GM21786 (cell line): ENCODE data around the gene FLOT1.

Experiments
- ATAC-seq: cut with Tn5 transposase; IDR thresholded peaks from one replicate; pipeline ENCODE4 v1.9.1; 2021; ENCODE audit not compliant: unreplicated experiment

FLOT1 gene, protein sequence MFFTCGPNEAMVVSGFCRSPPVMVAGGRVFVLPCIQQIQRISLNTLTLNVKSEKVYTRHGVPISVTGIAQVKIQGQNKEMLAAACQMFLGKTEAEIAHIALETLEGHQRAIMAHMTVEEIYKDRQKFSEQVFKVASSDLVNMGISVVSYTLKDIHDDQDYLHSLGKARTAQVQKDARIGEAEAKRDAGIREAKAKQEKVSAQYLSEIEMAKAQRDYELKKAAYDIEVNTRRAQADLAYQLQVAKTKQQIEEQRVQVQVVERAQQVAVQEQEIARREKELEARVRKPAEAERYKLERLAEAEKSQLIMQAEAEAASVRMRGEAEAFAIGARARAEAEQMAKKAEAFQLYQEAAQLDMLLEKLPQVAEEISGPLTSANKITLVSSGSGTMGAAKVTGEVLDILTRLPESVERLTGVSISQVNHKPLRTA

DNA sequence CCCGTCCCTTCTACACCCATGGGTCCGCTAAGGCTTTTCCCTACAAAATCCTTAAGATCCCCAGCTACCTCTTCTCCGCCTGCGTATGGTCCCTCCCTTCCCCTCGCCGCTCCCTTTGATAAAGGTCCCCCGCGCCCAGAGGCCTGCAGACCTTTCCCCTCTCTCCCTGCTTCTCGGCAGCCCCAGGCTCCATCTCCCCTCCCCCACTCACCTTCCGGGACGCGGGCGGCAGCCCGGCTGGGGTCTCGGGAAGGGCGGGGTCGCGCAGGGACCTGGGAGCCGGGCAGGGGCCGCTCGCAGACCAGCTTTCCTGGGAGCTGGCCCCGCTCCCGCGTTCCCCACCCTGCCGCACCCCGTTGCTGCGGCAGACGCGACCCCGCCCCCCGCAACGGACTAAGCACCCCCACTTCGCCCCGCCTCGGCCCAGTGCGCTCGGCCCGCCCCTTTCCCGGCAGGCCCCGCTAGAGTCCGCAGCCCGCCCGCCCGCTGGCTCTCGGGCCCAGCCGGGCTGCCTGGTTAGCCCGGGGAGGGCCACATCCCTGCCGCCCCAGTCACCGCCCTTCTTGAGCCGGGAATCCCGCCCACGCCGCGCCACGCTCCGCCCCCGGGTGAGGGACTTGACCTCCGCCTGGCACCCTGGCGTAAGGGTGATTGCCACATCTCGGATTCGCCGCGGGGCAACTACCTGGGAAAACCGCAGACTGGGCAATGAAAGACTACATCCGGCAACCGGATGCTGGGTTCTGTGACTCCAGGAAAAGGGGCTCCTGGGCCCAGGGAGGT lies at the start of gene FLOT1:
TSS of gene FLOT1 (minus strand) at position 372 of the 783 bp plus-strand sequence. CDS start 498 bp downstream, outside the sequence.
- ATAC-seq = peak; percentile 69

DNA sequence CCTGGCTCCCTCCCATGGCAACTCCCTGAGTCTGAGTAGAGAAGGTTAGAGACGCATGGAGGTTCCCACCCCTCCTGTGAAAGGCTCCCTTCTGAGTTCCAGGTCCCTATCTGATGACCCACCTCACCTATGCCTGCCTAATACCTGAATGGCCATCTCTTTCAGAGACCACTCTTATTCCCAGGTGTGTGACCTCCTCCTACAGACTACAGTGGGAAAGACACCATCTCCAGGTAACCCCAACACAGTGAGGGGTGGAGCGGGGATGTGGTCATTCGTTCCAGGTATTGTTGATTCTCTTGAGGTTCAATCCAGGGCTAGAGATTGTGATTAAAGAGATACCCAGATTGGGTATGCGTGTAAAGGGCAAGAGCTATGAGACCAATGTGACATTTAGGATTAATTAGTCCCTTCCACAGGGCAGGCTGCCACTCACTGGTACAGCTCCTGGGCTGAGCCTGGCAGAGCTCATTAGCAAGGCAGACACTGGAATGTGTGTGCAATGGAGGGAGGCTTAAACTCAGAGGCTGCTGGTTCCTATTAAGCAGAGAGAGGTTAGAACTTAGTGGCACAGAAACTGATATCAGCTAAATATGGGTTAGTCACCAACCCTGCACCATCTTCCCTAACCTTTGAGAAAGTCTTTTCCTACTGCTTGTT lies 48.4 kb upstream of the FLOT1 start:
- no peak for ATAC-seq

DNA sequence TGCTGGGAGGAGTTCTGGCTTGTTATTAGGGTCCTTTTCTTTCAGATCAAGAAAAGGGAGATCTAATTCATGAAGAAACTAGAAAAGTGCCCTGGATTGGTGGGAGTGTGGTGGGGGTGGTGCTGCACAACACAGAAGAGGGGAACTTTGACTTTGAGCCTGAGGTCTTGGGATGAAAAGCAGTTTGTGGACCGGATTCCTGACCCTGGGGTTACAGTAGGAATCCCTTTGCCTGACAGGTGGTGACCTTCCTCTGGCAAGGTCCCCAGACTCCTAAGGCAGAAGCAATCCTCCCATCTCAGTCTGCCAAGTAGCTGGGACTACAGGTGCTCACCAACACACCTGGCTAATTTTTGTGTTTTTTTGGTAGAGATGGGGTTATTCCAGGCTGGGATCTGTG lies 47.1 kb upstream of the FLOT1 start:
- no peak for ATAC-seq

DNA sequence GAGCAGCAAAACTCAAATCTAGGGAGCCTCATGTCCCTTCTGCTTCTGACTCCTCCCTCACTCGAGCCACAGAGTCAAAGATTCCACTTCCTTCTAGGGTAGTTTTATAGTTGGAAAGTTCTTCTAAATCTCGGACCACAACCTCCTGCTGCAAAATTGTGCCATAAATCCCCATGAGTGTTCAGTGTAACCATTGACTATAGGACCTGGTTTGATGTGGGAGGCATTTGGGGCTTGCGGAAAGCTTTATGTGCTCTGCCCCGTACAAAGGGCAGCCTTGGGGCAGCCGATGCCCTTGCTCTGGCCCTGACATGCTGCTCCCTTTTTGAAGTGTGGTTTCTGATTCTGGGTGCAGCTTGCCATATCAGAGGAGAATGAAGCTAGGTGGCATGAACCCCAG lies 45.5 kb upstream of the FLOT1 start:
- ATAC-seq = no peak

DNA sequence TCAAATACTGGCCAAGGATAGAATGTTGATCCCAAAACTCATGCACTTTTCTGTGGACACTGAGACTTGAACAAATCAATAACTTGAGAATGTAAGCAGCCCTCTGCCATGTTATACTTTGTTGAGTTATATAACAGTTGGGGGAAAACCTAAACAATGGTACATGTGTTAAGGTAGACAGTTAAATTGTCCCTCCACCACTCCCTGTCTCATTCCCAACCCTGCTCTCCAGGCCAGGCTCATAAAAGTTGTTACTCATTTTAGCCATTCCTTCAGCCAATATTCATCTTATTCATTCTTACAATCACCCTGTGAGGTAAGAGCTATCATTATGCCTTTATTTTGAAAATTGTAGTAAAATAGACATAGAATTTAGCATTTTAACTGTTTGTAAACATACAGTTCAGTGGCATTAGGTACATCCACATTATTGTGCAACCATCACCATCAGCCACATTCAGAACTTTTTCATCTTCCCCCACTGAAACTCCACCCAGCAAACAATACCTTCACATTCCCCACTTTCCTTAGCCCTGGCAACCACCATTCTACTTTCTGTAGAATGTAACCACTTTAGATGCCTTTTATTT lies 40.0 kb upstream of the FLOT1 start:
- no peak for ATAC-seq

DNA sequence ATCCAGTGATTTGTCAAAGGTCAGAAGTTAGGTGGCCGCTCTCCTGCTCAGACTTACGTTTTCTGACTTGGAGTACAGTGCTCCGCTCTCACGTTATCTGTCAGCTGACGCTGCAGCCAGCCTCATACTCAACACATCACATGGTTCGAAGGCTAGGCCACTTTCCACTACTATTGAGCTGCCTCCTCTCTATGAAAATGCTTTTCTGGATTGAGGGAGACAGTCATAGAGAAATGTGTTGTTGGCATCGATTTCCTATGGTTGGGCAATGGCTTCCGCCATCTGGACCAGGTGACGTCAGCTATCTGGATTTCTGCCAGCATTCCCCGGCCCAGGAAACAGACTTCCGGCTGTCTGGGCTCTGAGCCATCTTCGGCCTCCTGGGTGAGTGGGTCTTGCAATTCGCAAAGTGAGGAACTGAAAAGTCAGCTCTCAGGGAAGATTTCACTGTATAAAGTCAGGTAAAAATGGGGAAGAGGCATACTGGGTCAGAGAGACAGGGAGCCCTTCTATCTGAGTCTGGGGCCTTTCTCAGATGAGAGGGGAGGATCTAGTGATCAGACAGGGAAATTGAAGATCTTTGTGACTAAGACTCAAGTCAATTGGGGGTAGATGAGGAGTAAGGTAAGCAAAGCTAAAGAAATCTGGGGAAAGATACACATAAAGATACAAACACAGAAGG lies 39.4 kb upstream of the FLOT1 start:
- peak; percentile 43 for ATAC-seq

DNA sequence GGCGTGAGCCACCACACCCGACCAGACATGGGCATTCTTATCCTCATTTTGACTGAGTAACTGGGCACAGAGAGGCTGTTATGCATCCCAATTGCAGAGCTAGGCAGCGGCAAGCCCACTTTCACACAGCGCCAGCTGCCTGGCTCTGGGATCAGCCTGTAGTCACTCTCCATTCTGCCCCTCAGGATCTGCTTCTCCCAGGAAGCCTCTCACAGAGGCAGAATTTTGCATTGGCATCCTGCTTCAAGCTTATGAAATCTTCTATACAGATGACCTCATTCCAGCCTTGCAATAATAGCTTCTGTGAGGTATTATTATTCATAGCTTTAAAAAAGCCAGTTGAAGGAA lies 38.9 kb upstream of the FLOT1 start:
- ATAC-seq = no peak

DNA sequence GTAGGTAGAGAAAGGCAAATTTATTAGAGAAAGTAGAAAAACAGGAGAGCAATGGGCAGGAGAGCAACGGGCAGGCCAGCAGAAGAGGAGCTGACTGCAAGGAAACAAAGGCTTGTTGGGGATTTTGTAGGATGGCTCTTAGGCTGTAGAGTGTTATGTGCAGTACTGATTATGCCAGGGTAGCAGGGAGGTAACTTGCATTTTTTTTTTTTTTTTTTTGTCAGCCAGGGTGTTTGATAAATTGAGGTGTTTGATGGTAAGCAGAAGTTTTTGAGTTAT lies 38.1 kb upstream of the FLOT1 start:
- ATAC-seq = no peak

DNA sequence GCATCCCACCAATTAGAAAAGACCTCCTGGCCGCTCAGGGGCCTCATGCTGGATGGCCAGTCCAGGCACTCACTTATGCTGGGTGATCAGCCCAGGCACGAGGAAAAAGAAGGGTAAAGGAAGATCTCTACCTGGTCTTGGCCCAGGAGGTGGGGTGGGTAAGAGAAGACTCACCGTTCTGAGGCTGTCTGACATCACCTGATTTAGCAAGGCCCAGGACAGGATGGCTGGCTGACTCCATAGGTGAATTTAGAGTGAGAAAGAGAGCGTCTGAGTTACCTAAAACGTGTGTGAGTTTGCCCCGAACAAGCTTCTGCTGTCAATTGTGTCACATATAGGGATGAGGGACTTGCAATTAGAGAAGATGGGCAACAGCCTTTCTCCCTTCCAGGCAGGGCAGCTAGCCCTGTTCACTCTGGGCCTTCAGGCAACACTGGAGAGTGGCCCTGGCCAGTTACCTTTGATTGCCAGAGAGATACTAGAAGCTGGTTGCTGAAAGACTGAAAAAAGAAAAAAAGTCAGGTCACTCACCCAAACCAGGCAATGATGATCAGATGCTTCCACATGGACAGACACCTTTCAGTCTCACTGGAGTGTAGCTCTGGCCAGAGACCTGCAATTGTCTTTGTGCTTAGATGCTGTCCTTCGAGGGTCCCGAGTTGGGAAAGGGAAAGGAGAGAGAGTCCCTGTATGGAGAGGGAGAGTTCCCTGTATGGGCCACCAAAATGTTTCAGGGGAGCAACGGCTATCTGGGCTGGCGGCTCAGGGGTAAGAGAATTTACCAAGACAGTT lies 37.6 kb upstream of the FLOT1 start:
- no peak for ATAC-seq

DNA sequence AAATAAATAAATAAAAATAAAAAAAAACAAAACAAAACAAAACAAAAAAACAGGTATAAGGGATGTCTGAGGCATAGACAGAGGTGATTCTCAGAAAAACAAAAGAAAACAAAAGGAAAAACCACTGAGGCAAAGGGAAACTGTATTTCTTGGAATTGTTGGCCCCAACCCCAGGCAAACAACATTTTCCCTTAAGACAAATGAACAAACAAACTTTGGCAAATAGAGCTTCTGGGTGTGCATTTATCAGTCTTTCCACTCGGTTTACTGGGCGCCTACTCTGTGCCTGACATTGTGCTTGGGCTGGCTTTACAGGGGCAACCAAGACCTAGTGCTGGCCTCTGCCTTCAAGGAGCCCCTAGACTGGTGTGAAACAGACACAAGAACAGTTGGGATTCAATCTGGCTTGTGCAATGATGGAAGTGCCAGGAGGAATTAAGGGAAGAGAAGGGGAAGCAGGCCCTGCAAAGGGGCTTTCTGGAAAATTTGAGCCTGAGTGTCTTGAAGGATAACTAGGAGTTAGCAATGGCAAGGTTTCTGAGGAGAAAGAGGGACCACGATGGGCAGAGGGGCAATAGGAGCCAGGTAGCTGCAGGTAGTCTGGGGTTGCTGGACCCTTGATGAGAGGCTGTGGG lies 35.6 kb upstream of the FLOT1 start:
- no peak for ATAC-seq

DNA sequence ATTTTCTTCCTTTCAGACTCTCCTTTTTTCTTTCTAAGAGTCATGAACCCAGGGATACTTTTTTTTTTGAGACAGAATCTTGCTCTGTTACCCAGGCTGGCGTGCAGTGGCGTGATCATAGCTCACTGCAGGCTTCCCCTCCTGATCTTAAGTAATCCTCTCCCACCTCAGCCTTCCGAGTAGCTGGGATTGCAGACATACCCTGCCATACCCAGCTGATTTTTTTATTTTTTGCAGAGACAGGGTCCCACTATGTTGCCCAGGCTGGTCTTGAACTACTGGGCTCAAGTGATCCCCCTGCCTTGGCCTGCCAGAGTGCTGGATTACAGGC lies 34.6 kb upstream of the FLOT1 start:
- ATAC-seq = no peak

DNA sequence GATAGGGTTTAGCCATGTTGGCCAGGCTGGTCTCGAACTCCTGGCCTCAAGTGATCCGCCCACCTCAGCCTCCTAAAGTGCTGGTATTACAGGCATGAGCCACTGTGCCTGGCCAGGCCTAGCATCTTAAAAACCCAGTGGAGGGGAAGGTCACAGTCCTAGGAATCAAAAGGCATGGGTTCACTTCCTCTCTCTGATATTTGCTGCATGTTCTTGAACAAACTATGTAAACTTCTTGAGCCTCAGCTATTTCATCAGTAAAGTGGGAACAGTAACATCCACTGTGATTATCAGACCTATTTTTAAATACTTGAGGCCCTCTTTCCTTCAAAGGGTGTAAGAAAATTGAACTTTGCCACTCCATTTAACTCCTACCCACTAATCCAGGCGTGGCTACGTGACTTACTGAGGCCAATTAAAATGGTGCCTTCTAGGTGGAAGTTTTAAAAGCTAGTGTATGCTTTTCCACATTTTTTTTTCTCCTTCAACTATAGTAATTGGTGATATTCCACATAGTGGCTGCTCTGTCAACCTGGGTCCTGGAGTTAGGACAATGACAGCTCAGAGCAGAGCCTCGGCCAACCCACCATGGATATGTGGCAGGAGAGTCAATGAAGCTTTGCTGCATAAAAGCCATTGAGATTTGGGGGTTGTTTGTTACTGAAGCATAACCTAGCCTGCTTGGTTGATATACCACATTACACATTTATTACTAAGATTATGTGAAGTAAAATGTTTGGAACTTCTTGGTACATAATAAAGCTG lies 34.1 kb upstream of the FLOT1 start:
- no peak for ATAC-seq

DNA sequence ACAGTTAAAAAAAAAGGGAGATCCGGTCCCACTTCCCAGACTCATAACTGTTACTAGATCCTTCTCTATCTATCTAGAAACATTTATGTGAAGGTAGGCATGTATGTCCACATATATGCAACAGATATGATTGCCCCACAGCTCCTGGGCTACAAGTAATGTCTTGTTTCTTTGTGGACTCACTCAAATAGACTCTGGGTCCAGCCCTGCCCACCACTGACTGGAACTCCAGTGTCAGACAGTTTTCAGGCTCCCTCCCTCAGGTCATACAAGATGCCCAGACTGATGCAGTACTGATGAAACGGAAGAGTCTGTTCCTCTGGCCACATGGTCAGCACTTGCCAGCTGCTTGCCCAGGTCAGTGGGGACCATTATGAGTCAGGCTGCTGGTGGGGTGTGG lies 32.6 kb upstream of the FLOT1 start:
- no peak for ATAC-seq

DNA sequence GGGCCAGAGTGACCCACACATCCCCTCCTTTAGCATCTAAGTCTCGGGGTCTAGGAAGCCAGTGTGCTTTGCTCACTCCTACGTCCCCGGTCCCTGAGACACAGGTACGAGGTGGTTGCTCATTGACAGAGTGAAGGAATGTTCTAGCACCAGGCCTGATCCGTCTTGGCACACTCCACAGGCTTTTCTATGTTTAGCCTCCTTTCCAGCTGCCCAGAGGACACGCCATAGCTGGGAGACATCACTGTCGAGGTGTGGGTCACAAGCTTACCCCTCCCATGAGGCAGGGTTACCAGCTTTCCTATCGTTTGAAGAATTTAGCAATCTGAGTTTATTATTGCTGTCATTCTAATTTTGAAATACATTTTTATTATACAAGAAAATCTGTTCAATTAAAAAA lies 32.2 kb upstream of the FLOT1 start:
- ATAC-seq = no peak

DNA sequence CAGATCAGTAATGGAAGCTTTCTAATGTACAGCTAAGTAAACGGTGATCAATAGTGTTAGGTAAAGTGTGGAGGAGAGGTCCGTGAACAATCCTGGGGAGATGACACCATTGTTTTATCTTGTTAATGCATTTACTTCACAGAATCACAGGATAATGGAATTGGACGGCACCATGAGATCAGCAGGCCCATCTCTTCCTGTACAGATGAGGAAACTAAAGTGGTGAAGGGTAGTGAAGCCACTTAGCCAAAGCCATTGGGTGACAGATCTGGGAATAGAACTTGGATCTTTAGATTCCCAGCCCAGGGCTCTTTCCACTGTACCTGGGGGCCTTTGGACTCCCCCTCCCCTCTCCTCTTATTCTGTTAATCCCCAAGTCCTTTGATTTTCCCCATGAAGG lies 28.1 kb upstream of the FLOT1 start:
- ATAC-seq = no peak

DNA sequence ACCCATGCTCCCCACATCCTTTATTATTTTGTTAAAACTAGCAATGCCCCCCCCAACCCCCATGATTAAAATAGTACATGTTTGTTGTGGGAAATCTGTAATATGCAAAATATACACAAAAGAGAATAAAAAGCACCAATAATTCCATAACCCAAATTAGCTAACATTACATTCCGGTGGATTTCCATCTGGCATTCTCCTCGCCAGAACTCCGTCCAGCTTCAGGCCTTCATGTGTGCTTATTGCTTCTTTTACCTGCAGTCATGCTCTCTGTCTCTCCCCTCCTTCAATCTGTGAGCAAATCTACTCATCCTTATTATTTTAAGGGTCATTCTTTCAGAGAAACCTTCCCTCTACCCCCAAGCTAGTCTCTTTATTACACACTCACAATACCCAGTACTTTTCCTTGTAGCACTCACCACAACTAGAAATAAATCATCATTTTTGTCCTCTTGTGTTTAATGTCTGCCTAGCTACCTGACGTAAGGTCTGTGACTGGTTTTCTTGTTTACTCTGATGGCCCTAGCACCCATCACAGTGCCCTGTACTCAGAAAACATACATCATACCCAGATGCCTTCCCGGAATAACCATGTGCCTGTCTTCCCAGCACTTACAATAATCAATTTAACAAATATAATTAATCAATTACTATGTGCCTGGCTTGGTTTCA lies 27.5 kb upstream of the FLOT1 start:
- ATAC-seq = no peak

DNA sequence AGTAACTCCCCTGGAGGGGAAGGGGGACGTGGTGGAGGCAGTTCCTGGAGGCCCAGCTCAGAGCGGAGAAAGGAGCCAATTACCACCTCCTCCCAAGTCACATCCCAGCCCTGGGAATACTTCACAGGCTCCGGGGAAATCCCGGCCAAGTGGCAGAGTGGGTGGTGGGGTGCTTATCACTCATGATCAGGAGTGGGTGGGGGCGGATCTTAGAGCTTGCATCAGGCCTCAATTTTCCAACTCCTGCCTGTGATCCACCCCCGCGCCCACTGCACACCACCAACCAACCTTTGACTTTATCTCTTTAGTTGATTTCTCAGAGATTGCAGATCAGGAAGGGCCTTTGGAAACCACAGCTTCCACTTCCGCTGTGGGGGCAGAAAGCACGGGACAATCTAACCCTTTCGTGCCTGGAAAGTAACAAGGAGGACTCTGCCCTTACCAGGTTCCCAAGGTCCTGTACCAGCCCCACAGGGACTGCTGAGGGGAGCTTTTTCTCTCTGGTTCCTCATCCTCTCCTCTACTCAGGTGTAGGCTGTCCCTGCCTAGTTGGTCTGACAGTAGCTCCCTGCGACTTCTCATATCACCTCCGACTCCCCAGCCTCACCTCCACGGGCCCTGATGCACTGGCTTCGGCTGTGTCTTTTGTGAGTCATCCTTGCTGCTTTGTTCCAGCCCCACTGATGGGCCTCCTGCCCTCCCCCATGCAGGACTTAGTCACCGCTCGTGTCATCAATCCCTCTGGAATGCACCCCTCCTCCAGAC lies 26.8 kb upstream of the FLOT1 start:
- ATAC-seq = no peak

DNA sequence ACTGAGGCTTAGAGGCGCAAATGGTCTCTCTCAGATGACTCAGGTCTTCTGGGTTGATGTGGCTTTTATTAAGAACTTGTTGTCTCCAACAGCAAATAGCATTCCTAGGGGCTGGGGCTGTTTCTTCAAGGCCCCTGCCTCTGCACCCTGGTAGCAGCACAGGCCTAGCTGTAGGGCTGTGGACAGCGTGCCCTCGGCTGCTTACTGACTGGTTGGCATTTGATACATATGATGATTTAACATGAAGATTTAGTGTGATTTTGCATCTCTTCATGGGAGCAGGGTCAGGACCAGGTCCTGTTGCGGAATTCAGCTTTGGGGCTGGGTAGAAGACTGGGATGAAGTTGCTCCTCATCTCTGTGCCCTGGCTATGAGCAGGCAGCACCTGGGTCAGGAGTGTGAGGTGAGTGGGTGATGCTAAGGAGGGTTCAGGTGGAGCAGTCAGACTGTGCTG lies 26.2 kb upstream of the FLOT1 start:
- ATAC-seq = no peak
